HG03342 (cell line): Measurements from ENCODE around the gene RBBP7.
A peak's percentile ranks its signal among the peaks of the same experiment; 100 is the strongest.

Experiments used
- ATAC-seq: cut with Tn5 transposase; IDR thresholded peaks from one replicate; pipeline ENCODE4 v1.9.1; 2021; ENCODE audit warnings: mild to moderate bottlenecking, moderate library complexity; ENCODE audit not compliant: unreplicated experiment

RBBP7 gene

DNA sequence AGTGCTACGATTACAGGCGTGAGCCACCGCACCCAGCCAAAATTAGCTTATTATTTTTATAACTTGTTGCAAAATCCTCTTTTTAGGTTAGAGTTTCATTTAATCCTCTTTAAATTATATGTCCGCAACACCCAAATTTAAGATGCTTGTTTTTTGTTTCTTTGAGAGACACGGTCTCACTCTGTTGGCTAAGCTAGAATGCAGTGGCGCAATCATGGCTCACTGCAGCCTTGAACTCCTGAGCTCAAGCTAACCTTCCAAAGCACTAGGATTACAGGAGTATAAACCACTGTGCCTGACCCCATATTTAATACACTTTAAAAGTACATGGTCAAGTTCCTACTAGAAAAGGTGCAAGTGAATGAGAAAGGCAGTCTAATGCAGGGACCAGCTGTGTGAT is 2.2 kb downstream of the RBBP7 start:
- no peak for ATAC-seq

DNA sequence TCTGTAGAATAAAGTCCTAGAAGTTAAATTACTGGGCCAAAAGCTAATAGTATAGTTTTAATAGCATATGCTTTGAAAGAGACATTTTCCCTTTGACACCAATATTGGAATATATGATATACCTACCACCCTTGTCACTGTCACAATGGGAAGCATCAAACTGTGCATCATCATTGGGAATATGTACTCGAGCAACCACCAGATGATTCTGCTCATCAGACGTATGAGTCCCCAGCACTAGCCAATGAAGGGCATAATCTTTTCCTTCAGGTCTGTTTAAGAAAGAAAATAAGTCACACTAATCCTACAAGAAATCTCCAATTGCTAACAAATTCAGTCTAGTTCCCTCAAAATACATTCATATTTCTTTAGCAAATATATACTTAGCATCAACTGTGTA is 7.3 kb downstream of the RBBP7 start:
- ATAC-seq = no peak

DNA sequence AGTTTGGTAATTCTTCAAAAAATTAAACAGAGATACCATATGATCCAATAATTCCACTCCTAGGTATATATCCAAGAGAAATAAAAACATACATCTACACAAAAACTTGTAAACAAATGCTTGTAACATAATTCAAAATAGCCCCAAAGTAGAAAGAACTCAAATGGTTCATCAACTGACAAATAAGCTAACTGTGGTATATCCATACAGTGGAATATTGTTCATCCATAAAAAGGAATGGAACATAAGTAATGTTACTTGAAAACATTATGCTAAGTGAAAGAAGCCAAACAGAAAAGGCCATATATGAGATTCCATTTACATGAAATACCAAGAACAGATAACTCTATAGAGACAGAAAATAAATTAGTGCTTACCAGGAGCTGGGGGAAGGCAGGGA is 13.4 kb downstream of the RBBP7 start:
- no peak for ATAC-seq

DNA sequence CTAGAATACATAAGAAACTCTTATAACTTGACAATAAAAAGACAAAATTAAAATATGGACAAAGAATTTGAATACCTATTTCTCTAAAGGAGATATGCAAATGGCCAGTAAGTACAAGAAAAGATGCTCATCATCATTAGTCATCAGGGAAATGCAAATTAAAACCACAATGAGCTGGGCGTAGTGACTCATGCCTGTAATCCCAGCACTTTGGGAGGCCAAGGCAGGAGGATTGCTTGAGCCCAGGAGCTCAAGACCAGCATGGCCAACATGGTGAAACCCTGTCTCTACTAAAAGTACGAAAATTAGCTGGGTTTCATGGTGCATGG is 14.1 kb downstream of the RBBP7 start:
- peak; percentile 69 for ATAC-seq

DNA sequence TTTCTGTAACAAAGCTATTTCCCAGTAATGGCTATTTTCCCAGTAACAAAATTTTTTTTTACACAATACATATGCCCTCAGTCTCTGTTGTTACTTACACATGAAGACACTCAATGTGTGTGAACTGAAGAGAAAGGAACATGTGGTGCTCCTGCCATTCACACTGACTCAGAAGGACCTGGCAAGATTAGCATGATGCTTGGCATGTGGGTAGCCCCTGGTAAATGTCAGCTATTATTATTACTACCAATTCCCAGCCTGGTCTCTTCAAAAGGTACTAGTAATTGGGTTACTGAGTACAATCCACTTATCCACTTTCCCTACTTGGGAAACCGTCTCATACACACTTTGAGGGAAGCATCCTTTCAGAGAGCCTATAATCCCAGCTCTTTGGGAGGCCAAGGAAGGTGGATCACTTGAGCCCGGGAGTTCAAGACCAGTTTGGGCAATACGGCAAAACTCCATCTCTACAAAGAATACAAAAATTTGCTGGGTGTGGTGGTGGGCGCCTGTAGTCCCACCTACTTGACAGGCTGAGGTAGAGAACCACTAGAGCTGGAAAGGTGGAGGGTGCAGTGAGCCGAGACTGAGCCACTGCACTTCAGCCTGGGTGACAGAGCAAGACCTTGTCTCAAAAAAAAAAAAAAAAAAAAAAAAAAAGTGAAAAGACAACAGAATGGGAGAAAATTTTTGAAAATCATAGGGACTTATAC is 14.6 kb downstream of the RBBP7 start:
- peak; percentile 32 for ATAC-seq

DNA sequence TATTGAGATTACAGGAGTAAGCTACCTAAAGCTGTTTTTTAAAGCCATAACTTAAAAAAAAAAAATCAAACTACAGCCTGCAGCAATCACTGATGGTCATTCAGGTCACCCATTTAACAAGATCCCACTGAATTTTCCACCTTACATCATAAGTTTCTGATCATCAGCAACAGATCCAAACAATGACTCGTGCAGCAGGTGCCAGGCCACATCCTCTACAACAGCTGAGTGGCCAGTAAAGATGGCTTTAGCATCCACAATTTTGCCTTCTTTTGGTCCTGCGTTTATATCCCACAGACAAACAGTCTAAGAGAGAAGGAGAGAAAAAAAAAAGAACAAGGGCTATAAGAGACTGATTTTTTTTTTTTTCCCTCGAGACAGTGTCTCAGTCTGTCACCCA is 16.6 kb downstream of the RBBP7 start:
- no peak for ATAC-seq

DNA sequence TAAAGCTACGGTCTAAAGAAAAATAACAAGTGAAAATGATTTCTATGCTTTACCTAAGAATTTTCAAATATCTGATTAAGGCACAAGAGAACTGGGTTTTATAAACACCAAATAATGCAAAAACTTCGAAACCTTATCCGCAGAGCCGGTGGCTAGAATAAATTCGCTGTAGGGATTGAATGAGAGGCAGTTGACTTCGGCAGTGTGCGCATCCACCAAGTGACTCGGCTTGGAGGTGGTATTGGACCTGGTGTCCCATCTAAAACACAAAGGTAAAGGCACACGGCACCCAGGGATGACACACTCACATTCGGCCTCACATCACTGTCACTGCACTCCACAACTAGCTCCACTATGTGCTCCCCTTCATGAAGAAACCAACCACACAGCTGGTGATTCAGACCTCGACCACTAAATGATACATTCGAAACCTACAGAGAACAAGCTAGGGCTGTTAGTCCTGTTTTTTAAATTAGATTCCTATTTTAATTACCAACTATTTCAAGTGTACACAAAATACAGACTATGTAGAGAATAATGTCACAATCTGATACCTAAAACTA is 17.5 kb downstream of the RBBP7 start:
- no peak for ATAC-seq

DNA sequence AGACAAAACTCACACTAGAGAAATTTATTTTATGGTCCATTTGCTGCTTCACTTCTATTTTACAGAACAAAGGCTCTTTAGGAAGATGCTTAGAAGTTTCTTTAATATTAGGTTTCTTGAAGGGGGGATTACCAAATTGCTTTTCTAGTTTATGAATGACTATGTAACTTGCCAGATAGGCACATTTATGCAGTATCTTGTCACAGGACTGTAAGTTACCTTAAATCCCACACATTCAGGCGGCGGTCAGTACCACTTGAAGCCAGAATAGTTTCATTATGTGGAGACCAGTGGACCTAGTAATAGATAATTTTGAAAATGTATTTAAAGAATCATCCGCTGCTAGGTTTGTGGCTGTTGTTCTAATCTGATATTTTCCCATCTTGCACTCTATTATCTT is 18.3 kb downstream of the RBBP7 start:
- no peak for ATAC-seq

DNA sequence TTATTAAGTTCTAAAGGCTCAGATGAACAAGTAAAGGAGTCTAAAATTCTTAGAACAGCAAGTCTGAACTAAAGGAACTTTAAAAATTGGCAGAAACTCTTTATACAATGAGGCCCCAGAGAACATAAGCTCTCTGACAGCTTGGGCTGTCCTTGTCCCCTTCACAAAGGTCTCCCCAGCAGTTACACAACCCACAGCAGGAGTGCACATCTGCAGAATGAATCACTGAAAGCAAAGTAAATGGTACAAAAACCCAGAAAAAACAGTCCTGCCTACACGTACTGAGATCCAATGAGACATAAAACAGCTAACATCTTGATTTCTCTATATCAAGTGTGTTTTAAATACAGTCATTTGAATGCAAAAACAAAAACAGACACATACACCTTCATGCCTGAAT is 18.7 kb downstream of the RBBP7 start:
- no peak for ATAC-seq

DNA sequence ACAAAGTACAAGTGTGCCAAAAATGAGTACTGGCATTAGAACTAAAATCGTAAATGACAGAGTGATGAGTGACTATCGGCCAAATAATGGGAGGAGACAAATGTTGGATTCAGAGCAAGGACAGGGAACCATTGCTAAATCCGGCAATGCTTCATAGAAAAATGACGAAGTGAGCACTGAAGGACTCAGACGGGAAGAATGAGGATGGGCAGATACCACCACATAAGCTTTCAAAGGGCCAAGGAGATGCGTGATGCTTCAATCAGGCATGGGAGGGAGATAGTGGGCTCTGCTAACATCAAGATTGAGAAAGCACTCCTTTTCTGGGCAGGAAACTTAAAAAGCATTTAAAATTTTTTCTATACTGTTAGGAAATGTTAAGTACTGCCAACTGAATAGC is 21.6 kb downstream of the RBBP7 start:
- no peak for ATAC-seq

DNA sequence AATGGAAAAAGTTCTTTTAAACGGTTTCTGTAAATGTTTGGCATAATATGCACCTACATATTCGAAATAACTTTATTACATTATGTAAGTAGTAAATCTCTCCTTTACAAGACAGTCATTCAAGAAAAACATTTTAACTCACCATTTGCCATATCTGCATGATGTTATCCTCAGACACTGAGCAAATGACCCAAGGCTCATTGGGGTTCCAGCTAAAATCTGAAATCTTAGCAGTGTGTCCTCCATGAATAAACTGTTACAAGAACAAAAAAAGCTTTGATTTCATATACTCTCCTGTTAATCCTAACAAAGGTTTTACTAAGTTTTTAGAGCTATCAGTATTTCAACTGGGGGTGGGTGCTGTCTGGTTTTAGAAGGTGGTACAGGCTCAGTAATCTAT is 24.5 kb downstream of the RBBP7 start:
- ATAC-seq = no peak

DNA sequence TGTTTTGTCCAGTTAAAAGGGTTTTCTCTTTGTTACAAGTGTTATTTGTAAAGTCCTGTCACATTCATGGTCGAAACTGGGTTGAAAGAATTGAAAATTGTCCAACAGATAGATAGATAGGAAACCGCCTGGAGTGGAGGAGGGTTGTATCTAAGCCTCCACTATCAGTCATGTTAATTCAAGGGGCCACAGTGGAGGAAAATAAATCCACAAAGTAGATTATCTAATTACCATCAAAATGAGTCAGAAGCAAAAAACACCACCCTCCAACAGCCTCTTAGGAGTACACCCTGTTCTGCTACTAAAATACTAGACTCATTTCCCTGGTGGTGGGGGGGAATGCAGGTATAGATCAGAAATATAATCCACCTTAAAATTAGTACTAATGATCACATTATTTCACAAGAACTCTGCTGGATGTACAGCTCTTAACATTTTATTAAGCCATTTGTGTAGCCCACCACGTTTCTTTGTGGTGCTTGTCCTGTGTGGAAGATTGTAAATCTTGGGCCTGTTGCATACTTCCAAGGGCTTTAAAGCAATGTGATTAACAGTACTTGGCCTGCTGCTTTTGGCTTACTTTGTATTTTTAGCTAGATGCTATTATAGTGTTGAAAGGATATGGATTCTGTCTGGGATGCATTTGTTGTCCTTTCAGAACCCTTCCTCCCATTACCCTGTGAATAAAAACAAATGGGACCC is 26.8 kb downstream of the RBBP7 start:
- no peak for ATAC-seq

DNA sequence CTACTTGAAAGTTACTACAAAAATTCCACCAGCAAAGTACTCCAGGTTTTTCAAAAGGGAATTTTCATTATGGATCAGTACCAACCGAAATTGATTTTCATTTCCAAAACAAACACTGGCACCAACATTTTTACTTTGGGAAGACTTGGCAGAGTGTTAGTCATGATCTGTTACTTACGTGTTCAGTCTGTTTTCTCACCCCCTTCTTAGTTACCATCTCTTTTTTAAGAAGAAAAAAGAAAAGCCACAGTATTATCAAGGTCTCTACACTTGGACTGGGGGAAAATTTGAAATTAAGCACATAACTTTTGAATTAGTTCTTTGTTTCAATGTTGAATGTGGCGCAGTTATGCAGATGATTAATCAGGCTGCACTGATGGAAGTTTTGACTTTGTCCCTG is 27.5 kb downstream of the RBBP7 start:
- ATAC-seq = no peak

DNA sequence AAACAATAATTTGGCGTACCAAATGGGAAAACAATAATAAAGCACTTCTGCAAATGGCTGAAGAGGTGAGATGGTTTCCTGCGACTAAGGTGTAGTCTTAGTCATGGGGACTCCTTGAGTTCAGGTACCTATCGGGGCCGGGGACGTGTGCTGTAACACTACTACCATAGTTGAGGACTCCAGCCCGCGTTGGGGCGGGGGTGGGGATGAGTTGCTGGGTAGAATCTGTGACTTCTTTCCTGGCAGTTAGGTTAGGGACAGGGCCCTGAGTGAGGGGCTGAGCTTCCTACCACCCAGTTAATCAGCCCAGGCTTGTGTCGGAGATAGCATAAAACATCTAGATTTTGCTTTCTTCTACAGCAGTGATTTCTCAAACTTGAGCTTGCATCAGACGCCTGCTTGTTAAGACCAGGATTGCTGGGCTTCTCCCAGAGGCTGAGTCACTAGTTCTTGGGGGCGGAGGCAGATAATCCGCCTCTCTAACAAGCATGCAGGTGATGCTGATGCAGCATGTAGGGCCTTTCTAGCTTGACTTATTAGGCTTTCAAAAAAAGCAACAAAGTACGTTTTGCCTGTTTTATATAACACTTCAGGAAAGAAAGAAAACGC is 30.2 kb downstream of the RBBP7 start:
- no peak for ATAC-seq

DNA sequence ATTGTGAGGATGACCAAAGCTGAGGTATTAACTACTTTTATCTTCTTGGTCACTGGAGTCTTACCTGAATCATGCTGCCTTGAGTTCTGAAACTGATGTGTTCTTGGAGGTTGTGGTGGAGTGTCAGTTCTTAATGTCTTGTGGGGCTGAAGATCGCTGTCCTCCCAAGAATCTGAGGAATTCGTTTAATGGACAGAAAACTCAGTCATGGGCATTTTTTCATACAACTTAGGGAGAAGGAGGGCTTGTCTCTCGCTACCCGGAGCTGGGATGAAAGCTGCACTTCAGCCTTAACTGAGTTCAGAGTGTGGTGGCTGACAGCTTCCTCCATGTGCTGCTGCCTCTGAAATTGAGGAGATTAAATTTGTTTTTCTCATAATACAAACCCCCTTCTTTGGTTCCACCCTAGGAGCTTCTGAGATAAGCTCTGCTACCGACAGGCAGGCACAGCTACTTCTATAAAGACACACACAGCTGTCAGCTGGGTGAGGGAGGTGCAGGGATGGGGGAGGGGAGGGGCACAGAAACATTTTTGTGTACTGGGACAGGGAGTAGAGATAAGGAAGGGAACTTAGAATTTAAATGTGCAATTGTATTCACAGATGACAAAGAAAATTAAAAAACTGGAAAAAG is 30.8 kb downstream of the RBBP7 start:
- ATAC-seq = no peak

DNA sequence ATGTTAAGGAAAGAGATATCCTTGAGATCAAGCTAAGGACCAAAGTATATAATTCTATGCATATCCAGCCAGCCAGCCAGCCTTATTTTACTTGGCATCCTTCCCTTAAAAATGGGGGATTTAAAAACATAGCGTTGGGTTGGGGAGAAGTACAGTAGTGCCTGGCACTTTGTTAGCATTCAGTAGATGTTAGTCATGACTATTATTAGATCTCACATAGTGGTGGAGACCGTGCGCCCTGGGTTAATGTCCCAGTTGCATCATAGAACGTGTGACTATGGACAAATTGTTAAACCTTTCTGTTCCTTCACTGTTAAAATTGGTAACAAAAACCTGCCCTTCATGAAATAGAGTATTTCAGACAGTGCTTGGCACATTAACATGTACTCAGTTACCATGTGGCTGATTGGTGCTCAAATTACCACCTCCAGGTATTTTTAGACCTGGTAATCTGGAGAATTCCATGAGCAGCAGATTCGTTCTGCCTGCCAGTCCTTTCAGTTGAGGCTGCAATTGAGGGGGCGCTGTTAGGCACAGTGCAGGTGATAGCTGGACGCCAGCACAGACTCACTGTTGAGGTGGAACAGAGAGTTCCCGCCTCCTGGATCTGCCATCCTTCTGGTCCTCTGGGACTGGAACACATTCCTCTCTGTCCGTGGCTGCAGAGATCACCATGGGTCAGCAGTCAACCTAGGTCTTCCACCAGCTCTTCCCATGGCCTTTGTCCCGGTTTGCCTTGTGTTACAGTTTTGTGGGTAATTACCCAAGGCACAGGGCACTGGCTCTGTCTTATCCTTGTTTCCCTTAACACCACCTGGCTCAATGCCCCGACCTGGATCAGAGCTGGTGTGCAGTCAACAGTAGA is 31.7 kb downstream of the RBBP7 start:
- ATAC-seq = no peak

DNA sequence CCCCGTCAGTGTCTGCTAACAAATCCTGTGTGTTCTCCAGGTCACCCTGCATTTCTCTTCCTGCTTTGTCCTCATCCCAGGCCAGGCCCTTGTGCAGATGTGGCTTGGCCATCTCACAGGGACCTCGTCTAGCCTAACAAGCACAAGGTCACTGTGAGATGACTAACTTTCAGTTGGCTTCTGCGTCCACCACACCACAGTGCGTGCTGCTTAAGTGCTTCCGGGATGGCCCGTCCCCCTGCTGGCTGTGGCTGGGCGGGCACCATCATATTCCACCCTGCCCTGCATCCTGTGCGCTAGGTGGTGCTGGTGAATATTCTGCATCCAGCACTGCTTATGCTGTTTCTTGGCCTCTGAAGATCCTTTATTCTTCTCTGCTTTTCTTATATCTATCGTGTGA is 33.8 kb downstream of the RBBP7 start:
- no peak for ATAC-seq

DNA sequence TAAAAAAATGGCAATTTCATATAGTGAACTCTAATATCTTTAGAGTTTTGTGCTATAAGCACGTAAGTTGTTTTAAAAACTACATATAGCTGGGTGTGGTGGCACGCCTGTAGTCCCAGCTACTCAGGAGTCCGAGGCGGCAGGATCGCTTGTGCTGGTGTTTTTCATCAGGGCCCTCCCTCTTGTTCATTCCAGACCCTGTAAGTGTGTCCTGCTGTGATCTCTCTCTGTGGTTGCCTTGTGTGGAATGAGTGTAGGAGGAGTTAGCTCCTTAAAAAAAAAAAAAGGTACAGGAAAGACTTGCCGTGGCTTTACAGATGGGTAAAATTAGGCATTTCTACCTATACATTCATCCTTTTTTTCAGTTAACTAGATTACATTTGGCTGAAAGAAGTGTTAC is 35.4 kb downstream of the RBBP7 start:
- ATAC-seq = no peak

DNA sequence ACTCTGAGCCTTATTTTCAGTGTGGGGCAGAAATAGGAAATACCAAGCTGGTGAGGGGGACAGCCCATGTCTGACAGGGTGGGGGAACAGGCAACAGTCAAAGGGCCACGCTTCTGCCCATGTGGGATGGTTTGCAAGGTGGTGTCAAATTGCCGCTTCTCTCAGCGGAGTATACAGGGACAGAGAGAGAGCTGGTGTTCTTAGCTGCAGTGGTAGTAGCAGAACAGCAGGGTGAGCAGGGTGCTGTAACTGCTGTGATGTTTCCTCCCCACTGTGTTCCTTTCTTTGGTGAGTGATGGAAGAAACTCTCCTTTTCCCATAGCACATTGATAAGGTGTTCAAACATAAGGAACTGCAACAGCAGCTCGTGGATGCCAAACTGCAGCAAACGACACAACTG is 37.9 kb downstream of the RBBP7 start:
- no peak for ATAC-seq

DNA sequence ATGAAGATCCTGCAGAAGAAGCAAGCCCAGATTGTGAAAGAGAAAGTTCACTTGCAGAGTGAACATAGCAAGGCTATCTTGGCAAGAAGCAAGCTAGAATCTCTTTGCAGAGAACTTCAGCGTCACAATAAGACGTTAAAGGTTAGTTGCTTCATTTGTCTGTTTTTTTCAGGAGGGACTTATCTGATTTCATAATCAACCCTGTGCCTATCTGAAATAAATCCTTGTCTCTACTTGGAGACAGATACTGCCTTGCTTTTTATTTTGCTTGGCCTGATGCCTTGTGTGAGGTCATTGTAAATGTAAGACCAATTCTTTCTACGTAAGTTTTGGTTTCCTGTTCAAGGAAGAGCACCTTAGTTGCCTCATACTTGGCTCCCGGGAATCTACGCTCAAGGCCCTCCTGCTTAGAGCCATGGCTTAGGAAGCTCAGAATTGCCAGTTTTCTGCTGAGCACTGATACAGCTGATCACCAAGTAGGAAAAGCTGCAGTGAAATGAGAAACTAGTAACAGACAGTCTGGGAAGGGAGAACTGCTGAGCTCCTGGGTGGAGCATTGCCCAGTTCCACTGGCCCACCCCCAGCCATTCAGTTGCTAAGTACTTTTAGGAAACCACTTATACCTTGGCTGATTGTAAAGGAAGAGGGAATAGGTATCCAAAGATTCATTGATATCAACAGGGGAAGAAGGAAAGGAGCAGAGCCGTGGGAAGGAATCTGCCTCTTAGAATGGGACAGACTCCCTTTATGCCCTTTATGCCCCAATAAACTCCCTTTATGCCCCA is 41.8 kb downstream of the RBBP7 start:
- no peak for ATAC-seq
